SU-DHL-6 (cell line): ENCODE data around the gene POLK.
"Not testable (repeated sequence)": the region's sequence is repeated elsewhere in the genome, so short reads cannot be mapped to it uniquely, and the experiment has no call there.

ENCODE experiments used
- H2AFZ ChIP-seq: fragments of 200-600 bp; sonication (generic); 2 replicates; pipeline ENCODE4 v1.6.1; 2014; ENCODE audit warnings: low read depth, mild to moderate bottlenecking, moderate library complexity, mixed read lengths, antibody characterized with exemption, low read length; ENCODE audit not compliant: severe bottlenecking
- H3F3A ChIP-seq: fragments of 200-600 bp; shearing (Covaris generic); 2 replicates; pipeline ENCODE4 v1.6.0; 2016; ENCODE audit warnings: antibody characterized with exemption, mild to moderate bottlenecking; ENCODE audit not compliant: insufficient read depth
- H3K27ac ChIP-seq: fragments of 200-600 bp; sonication (generic); 2 replicates; pipeline ENCODE4 v1.5.1; 2016; ENCODE audit warnings: low read depth, mild to moderate bottlenecking, low read length, moderate library complexity, mixed read lengths
- H3K27me3 ChIP-seq: fragments of 200-600 bp; sonication (generic), shearing (Covaris generic); 2 replicates; pipeline ENCODE4 v1.6.0; 2014; ENCODE audit warnings: mild to moderate bottlenecking, low read length
- H3K36me3 ChIP-seq: fragments of 200-600 bp; sonication (generic); 2 replicates; pipeline ENCODE4 v1.6.1; 2014; ENCODE audit warnings: mild to moderate bottlenecking, low read length, mixed read lengths
- H3K4me2 ChIP-seq: fragments of 300-600, 200-600 bp; shearing (Covaris generic), sonication (generic); 2 replicates; pipeline ENCODE4 v1.6.0; 2014; ENCODE audit warnings: low read length, low read depth, mild to moderate bottlenecking; ENCODE audit not compliant: poor library complexity, severe bottlenecking
- H3K4me3 ChIP-seq: fragments of 200-600 bp; sonication (generic); 2 replicates; pipeline ENCODE4 v1.5.1; 2014; ENCODE audit warnings: antibody characterized with exemption, low read length, mild to moderate bottlenecking, mixed read lengths; ENCODE audit not compliant: insufficient read depth, poor library complexity, severe bottlenecking
- H3K79me2 ChIP-seq: fragments of 200-600 bp; sonication (generic); 2 replicates; pipeline ENCODE4 v1.6.1; 2014; ENCODE audit warnings: mild to moderate bottlenecking, low read length, moderate library complexity; ENCODE audit not compliant: insufficient read depth
- H3K9ac ChIP-seq: fragments of 200-600 bp; sonication (generic); 2 replicates; pipeline ENCODE4 v1.7.0; 2014; ENCODE audit warnings: mild to moderate bottlenecking, low read length
- H3K9me2 ChIP-seq: fragments of 200-600 bp; sonication (generic); replicated peaks from 2 replicates; pipeline ENCODE4 v1.6.1; 2014; ENCODE audit warnings: low read length; ENCODE audit not compliant: insufficient read depth
- H3K9me3 ChIP-seq: fragments of 200-600 bp; sonication (generic); 2 replicates; pipeline ENCODE4 v1.6.1; 2014; ENCODE audit warnings: low read length, mixed read lengths; ENCODE audit not compliant: insufficient read depth
- H4K20me1 ChIP-seq: fragments of 200-600 bp; sonication (generic); 2 replicates; pipeline ENCODE4 v1.6.1; 2014; ENCODE audit warnings: low read depth, mild to moderate bottlenecking, antibody characterized with exemption, low read length, moderate library complexity, mixed read lengths
- CTCF ChIP-seq: fragments of 200-600 bp; sonication (generic); IDR thresholded peaks from one replicate; pipeline ENCODE4 v1.5.1; 2017; ENCODE audit warnings: antibody characterized with exemption, mild to moderate bottlenecking, low read length, moderate library complexity; ENCODE audit not compliant: insufficient read depth, poor library complexity, severe bottlenecking
- EZH2phosphoT487 ChIP-seq: fragments of 200-600 bp; sonication (generic), shearing (Covaris generic); conservative IDR thresholded peaks from 2 replicates; pipeline ENCODE4 v1.6.1; 2018; ENCODE audit warnings: mild to moderate bottlenecking, antibody characterized with exemption, low read length, moderate library complexity, mixed read lengths

Gene POLK

GRCh38 chr5:75603821-75604220 is 92.1 kb downstream of the POLK start:
- no peaks in the 10 kb centered on the region for H3K9me2 ChIP-seq
- no peak overlapping the region for H2AFZ ChIP-seq
- H3K27me3 ChIP-seq: no peaks in the 10 kb centered on the region
- no peaks in the 10 kb centered on the region for H3F3A ChIP-seq
- no peaks in the 10 kb centered on the region for H4K20me1 ChIP-seq
- no peaks in the 10 kb centered on the region for H3K9me3 ChIP-seq
- H3K36me3 ChIP-seq: no peaks in the 10 kb centered on the region
- H3K79me2 ChIP-seq: no peaks in the 10 kb centered on the region
- H3K4me2 ChIP-seq: no peak overlapping the region
- H3K9ac ChIP-seq: no peak overlapping the region
- TF ChIP-seq CTCF (no peak), EZH2phosphoT487 (no peak)
- H3K4me3 ChIP-seq: no peak overlapping the region
- H3K27ac ChIP-seq: no peak overlapping the region

DNA sequence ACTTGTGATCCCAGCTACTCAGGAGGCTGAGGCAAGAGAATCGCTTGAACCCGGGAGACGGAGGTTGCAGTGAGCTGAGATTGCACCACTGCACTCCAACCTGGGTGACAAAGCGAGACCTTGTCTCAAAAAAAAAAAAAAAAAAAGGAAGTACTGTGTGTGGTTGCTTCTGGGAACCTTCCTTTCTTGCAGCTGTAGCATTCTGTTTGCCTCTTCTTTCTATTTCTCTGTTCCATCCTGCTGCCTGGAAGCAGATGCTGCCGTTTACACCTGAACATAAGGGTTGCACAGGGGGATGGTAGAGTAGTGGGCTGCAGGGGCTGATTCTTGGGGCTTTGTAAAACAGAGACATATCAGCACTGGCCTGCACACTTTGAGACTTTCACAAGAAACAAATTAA is 95.7 kb downstream of the POLK start:
- H3K27ac ChIP-seq, H2AFZ ChIP-seq, H4K20me1 ChIP-seq, H3K27me3 ChIP-seq, H3K9me3 ChIP-seq, H3K4me2 ChIP-seq, H3K9me2 ChIP-seq, H3K9ac ChIP-seq, H3K79me2 ChIP-seq, H3K36me3 ChIP-seq, H3F3A ChIP-seq, H3K4me3 ChIP-seq: not testable (repeated sequence)

GRCh38 chr5:75608870-75609269 is 97.2 kb downstream of the POLK start:
- Histone ChIP-seq H2AFZ (no peak overlapping the region), H3K9ac (no peak overlapping the region), H3K9me2 (no peaks in the 10 kb centered on the region), H3K36me3 (no peaks in the 10 kb centered on the region), H3K79me2 (no peaks in the 10 kb centered on the region), H3K27ac (no peak overlapping the region), H3K4me2 (no peak overlapping the region), H4K20me1 (no peaks in the 10 kb centered on the region), H3K9me3 (no peaks in the 10 kb centered on the region), H3F3A (no peaks in the 10 kb centered on the region), H3K27me3 (no peaks in the 10 kb centered on the region), H3K4me3 (no peak overlapping the region)
- no peak for TF ChIP-seq CTCF
- TF ChIP-seq EZH2phosphoT487: no peak

DNA sequence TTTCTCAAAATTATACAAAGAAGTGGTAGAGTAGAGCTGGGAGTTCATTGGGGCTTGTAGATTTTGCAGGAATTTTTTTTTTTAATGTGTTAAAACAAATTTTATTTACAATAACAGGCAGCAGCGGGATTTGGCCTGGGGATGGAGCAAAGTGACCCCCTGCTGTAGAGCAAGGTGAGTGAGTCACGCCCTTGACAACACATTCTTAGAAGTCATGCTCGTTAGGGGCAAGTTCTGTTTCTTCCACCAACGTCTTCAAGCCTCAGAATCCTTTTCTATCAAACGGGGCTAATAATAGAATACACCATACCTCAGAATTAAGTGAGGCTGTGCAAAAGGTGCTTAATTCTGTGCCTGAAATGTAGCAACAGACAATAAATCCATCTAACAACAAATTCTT is 98.5 kb downstream of the POLK start:
- no peak overlapping the region for H3K4me3 ChIP-seq
- H4K20me1 ChIP-seq: no peaks in the 10 kb centered on the region
- no peak overlapping the region for H3K27ac ChIP-seq
- no peak for TF ChIP-seq CTCF
- no peak for TF ChIP-seq EZH2phosphoT487
- no peaks in the 10 kb centered on the region for H3K9me3 ChIP-seq
- H3K9me2 ChIP-seq: no peaks in the 10 kb centered on the region
- no peaks in the 10 kb centered on the region for H3F3A ChIP-seq
- H3K79me2 ChIP-seq: no peaks in the 10 kb centered on the region
- H2AFZ ChIP-seq: no peak overlapping the region
- H3K36me3 ChIP-seq: no peaks in the 10 kb centered on the region
- no peak overlapping the region for H3K9ac ChIP-seq
- H3K27me3 ChIP-seq: no peaks in the 10 kb centered on the region
- no peak overlapping the region for H3K4me2 ChIP-seq

DNA sequence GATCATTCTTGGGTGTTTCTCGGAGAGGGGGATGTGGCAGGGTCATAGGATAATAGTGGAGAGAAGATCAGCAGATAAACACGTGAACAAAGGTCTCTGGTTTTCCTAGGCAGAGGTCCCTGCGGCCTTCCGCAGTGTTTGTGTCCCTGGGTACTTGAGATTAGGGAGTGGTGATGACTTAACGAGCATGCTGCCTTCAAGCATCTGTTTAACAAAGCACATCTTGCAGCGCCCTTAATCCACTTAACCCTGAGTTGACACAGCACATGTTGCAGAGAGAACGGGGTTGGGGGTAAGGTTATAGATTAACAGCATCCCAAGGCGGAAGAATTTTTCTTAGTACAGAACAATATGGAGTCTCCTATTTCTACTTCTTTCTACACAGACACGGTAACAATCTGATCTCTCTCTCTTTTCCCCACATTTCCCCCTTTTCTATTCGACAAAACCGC is 99.2 kb downstream of the POLK start:
- H4K20me1 ChIP-seq, H3K4me2 ChIP-seq, H3K27ac ChIP-seq, H2AFZ ChIP-seq, H3K4me3 ChIP-seq, H3K27me3 ChIP-seq, H3F3A ChIP-seq, H3K9ac ChIP-seq, H3K79me2 ChIP-seq, H3K9me2 ChIP-seq, H3K9me3 ChIP-seq, H3K36me3 ChIP-seq: not testable (repeated sequence)
